HL-60 (cell line): ENCODE results near the gene CMYA5.

Source experiments
- CTCF ChIP-seq: IDR thresholded peaks from one replicate; pipeline ENCODE4 v1.5.1; 2011; ENCODE audit warnings: low read length, control low read depth, inconsistent platforms; ENCODE audit not compliant: insufficient read depth
- POLR2AphosphoS5 ChIP-seq: IDR thresholded peaks from 2 replicates; pipeline ENCODE4 v1.6.1; 2012; ENCODE audit warnings: low read depth
- REST ChIP-seq: IDR thresholded peaks from 2 replicates; pipeline ENCODE4 v1.6.1; 2012; ENCODE audit warnings: low read depth; ENCODE audit not compliant: insufficient replicate concordance
- SPI1 ChIP-seq: IDR thresholded peaks from 2 replicates; pipeline ENCODE4 v1.6.1; 2012; ENCODE audit warnings: low read depth, mild to moderate bottlenecking, borderline replicate concordance

- TF ChIP-seq CTCF = no peak
- TF ChIP-seq REST = no peak
- TF ChIP-seq POLR2AphosphoS5 = no peak
- no peak for TF ChIP-seq SPI1
Measured at GRCh38 chr5:79742549-79743136, 53.0 kb downstream of the CMYA5 start.
